K562 (cell line): Measurements from ENCODE around the gene OSCP1. TPM values are rescaled to one million over a fixed set of nuclear protein-coding genes. Genes with fewer than 3 reads are reported as not detected.

Experiments used
- C11orf30 ChIP-seq: fragments of 450-650 bp; IDR thresholded peaks from 2 replicates; pipeline ENCODE4 v1.6.1; 2016; ENCODE audit warnings: low read depth, mild to moderate bottlenecking
- FOSL1 ChIP-seq: fragments of 200-800 bp; sonication (Bioruptor generic); conservative IDR thresholded peaks from 2 replicates; pipeline ENCODE4 v1.6.1; 2016; ENCODE audit warnings: missing genetic modification characterization, missing compliant biosample characterization
- GATA2 ChIP-seq: sonication (generic); formaldehyde crosslinking; IDR thresholded peaks from 2 replicates; pipeline ENCODE4 v1.4.0; 2020; ENCODE audit warnings: mild to moderate bottlenecking, missing genetic modification reagents
- HDAC3 ChIP-seq: fragments of 450-650 bp; IDR thresholded peaks from 2 replicates; pipeline ENCODE4 v1.6.1; 2018; ENCODE audit warnings: borderline replicate concordance, mild to moderate bottlenecking, moderate library complexity; ENCODE audit not compliant: partially characterized antibody
- HMG20A ChIP-seq: fragments of 450-650 bp; formaldehyde crosslinking; conservative IDR thresholded peaks from 2 replicates; pipeline ENCODE4 v1.4.0; 2020; ENCODE audit warnings: mild to moderate bottlenecking, mixed read lengths
- KLF16 ChIP-seq: IDR thresholded peaks from 2 replicates; pipeline ENCODE4 v1.6.1; 2016; ENCODE audit warnings: antibody characterized with exemption
- POLR2AphosphoS5 ChIP-seq: IDR thresholded peaks from 2 replicates; pipeline ENCODE4 v1.6.1; 2011; ENCODE audit warnings: mild to moderate bottlenecking, low read depth, low read length, moderate library complexity; ENCODE audit not compliant: control insufficient read depth, insufficient read depth
- SMAD4 ChIP-seq: fragments of 250-450 bp; sonication (Bioruptor Pico); conservative IDR thresholded peaks from 2 replicates; pipeline ENCODE4 v1.8.0; 2021; ENCODE audit warnings: inconsistent platforms, mild to moderate bottlenecking, moderate library complexity
- SMC3 ChIP-seq: conservative IDR thresholded peaks from 2 replicates; pipeline ENCODE4 v1.6.1; 2011; ENCODE audit warnings: low read depth, low read length, improper control_type of control experiment; ENCODE audit not compliant: insufficient read depth
- SNRNP70 ChIP-seq: fragments of 200-400 bp; formaldehyde crosslinking; optimal IDR thresholded peaks from 2 replicates; pipeline ENCODE3; 2017; ENCODE audit warnings: low read depth, low read length
- TEAD1 ChIP-seq, 2 experiments: fragments of 450-650 bp in 1 of 2; sonication (generic) in 1 of 2; formaldehyde crosslinking; IDR thresholded peaks; 2 replicates each; pipeline versions ENCODE4 v1.4.0 to v1.8.0; 2020 to 2022; ENCODE audit warnings: mild to moderate bottlenecking in 2 of 2, missing genetic modification reagents in 1 of 2
- U2AF2 ChIP-seq: fragments of 200-400 bp; formaldehyde crosslinking; optimal IDR thresholded peaks from 2 replicates; pipeline ENCODE3; 2017; ENCODE audit warnings: low read depth, mild to moderate bottlenecking, low read length
- USF2 ChIP-seq: sonication (generic); formaldehyde crosslinking; IDR thresholded peaks from 2 replicates; pipeline ENCODE4 v1.5.0; 2020; ENCODE audit warnings: missing genetic modification reagents
- ZBED1 ChIP-seq: IDR thresholded peaks from 2 replicates; pipeline ENCODE4 v1.6.1; 2014
- ZNF175 ChIP-seq: fragments of 200-800 bp; sonication (Bioruptor generic); IDR thresholded peaks from 2 replicates; pipeline ENCODE4 v1.6.1; 2016; ENCODE audit warnings: low read depth, mild to moderate bottlenecking, missing genetic modification characterization, missing compliant biosample characterization
- ZNF3 ChIP-seq: fragments of 250-450 bp; sonication (Bioruptor Pico); IDR thresholded peaks from 2 replicates; pipeline ENCODE4 v1.5.0; 2021; ENCODE audit warnings: mild to moderate bottlenecking, moderate library complexity
- ZNF699 ChIP-seq: fragments of 250-450 bp; sonication (Bioruptor Pico); IDR thresholded peaks from 2 replicates; pipeline ENCODE4 v1.8.0; 2021; ENCODE audit warnings: mild to moderate bottlenecking, moderate library complexity; ENCODE audit not compliant: insufficient replicate concordance
- polyA plus RNA-seq, 8 experiments: library from polyadenylated mRNA; depleted of rRNA in 4 of 8; stranded (reverse) in 5 of 8; unstranded in 3 of 8; fragments of >200 nt; fragmentation: Nextera tagmentation in 2 of 8; fragmentation: Illumina TruSeq in 1 of 8; extraction: Ambion mirVana in 2 of 8; extraction: Trizol in 1 of 8; gene quantifications; 2 replicates each; pipeline versions ENCODE4 v1.2.1 to v1.2.3, GENCODE V29; 2011 to 2014; ENCODE audit warnings: inconsistent platforms in 1 of 8, missing spikeins in 1 of 8
- total RNA-seq, 7 experiments: library from RNA; depleted of rRNA in 6 of 7; stranded (reverse); fragments of >200 nt in 6 of 7; fragmentation: Illumina TruSeq in 2 of 7; extraction: Trizol in 2 of 7; gene quantifications; 2 replicates each; pipeline versions ENCODE4 v1.2.1 to v1.2.3, GENCODE V29; 2011 to 2021; ENCODE audit warnings: low replicate concordance in 1 of 7
- TF ChIP-seq, protein P1 (sequence below): fragments of 250-450 bp; sonication (Bioruptor Pico); IDR thresholded peaks from 2 replicates; pipeline ENCODE4 v1.4.0; 2020; ENCODE audit warnings: mild to moderate bottlenecking, moderate library complexity
- TF ChIP-seq, protein P2 (sequence below): sonication (generic); formaldehyde crosslinking; IDR thresholded peaks from 2 replicates; pipeline ENCODE4 v1.8.0; 2022; ENCODE audit warnings: mild to moderate bottlenecking, low read depth, missing genetic modification reagents
- TF ChIP-seq, protein P3 (sequence below), 3 experiments: IDR thresholded peaks in 2 of 3; conservative IDR thresholded peaks in 1 of 3; 2 replicates each; pipeline ENCODE4 v1.5.1; 2011 to 2012; ENCODE audit warnings: low read length in 3 of 3, mild to moderate bottlenecking in 3 of 3, control low read depth in 2 of 3, improper control_type of control experiment in 1 of 3, inconsistent platforms in 1 of 3, low read depth in 1 of 3, mixed read lengths in 1 of 3, moderate library complexity in 1 of 3; ENCODE audit not compliant: insufficient read depth in 2 of 3

The OSCP1 gene
- total and polyA plus RNA-seq, 9 of the 15 experiments (the other 6 are each of a cell fraction or from before 2014, with no cell fraction given): 0.15 to 0.40 (median 0.33) TPM; not detected in 5

DNA sequence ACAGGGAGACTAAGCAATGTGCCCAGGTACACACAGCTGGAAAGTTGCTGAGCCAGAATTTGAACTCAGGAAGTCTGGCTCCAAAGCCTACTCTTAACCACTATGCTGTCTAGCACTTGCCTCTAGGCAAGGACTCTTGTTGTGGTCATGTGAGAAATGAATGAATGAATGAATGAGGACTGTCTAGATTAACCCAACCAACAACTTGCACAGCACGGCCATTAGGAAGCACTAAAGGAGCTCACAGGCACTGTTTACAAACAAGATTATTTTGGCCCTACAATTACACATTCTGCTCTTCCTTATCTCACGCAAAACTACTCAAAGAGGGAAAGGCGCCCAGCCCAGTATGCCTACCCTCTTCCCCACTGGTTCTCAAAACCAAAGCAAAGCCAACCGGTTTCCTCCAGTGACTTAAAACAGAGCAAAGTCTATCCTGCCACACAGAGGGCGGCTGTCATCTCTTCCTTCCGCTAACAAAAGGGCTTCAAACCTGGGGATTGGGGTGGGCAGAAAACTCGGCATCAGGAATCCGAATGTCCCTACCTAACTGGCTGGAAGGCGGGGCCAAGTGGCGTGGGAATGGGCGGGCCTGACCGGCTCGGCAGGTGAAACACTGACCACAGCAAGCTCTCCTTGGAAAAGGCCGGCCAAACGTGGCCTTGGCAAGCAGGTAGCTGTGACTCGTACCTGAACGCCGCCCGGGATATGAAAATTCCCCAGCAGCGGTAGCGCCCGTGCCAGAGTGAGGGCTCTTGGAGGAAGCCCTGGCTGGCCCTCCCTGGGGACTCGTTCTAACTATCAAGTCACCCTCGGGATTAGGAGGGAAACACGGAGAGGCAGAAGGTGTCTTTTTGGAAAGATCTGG, 65.5 kb downstream of the OSCP1 start (continued):
- TF ChIP-seq USF2: no peak
- no peak for TF ChIP-seq FOSL1 (tag)
- 0 out of 4 replicates have a peak, but pooled peaks of 1 of the 2 experiments have one; percentile 6 for TF ChIP-seq TEAD1 (CRISPR knock-in tag; IDR thresholded peaks at IDR 0.05)
- no peak for TF ChIP-seq HMG20A (CRISPR knock-in tag)
- TF ChIP-seq, protein P1, sequence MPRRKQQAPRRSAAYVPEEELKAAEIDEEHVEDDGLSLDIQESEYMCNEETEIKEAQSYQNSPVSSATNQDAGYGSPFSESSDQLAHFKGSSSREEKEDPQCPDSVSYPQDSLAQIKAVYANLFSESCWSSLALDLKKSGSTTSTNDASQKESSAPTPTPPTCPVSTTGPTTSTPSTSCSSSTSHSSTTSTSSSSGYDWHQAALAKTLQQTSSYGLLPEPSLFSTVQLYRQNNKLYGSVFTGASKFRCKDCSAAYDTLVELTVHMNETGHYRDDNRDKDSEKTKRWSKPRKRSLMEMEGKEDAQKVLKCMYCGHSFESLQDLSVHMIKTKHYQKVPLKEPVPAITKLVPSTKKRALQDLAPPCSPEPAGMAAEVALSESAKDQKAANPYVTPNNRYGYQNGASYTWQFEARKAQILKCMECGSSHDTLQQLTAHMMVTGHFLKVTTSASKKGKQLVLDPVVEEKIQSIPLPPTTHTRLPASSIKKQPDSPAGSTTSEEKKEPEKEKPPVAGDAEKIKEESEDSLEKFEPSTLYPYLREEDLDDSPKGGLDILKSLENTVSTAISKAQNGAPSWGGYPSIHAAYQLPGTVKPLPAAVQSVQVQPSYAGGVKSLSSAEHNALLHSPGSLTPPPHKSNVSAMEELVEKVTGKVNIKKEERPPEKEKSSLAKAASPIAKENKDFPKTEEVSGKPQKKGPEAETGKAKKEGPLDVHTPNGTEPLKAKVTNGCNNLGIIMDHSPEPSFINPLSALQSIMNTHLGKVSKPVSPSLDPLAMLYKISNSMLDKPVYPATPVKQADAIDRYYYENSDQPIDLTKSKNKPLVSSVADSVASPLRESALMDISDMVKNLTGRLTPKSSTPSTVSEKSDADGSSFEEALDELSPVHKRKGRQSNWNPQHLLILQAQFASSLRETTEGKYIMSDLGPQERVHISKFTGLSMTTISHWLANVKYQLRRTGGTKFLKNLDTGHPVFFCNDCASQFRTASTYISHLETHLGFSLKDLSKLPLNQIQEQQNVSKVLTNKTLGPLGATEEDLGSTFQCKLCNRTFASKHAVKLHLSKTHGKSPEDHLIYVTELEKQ (CRISPR knock-in tag): no peak
- no peak for TF ChIP-seq POLR2AphosphoS5
- TF ChIP-seq ZNF699 (CRISPR knock-in tag): no peak
- no peak; the same call in 1 of the 2 replicates for TF ChIP-seq ZBED1
- TF ChIP-seq HDAC3: no peak
- TF ChIP-seq SMAD4 (CRISPR knock-in tag): no peak
- TF ChIP-seq ZNF175 (CRISPR knock-in tag): no peak
- TF ChIP-seq C11orf30: no peak
- TF ChIP-seq, protein P2, sequence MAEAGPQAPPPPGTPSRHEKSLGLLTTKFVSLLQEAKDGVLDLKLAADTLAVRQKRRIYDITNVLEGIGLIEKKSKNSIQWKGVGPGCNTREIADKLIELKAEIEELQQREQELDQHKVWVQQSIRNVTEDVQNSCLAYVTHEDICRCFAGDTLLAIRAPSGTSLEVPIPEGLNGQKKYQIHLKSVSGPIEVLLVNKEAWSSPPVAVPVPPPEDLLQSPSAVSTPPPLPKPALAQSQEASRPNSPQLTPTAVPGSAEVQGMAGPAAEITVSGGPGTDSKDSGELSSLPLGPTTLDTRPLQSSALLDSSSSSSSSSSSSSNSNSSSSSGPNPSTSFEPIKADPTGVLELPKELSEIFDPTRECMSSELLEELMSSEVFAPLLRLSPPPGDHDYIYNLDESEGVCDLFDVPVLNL (CRISPR knock-in tag): no peak
- no peak for TF ChIP-seq U2AF2
- no peak for TF ChIP-seq SNRNP70
- no peak for TF ChIP-seq GATA2 (CRISPR knock-in tag)
- no peak for TF ChIP-seq SMC3
- TF ChIP-seq KLF16: no peak
- TF ChIP-seq ZNF3 (CRISPR knock-in tag): no peak
- TF ChIP-seq, protein P3, sequence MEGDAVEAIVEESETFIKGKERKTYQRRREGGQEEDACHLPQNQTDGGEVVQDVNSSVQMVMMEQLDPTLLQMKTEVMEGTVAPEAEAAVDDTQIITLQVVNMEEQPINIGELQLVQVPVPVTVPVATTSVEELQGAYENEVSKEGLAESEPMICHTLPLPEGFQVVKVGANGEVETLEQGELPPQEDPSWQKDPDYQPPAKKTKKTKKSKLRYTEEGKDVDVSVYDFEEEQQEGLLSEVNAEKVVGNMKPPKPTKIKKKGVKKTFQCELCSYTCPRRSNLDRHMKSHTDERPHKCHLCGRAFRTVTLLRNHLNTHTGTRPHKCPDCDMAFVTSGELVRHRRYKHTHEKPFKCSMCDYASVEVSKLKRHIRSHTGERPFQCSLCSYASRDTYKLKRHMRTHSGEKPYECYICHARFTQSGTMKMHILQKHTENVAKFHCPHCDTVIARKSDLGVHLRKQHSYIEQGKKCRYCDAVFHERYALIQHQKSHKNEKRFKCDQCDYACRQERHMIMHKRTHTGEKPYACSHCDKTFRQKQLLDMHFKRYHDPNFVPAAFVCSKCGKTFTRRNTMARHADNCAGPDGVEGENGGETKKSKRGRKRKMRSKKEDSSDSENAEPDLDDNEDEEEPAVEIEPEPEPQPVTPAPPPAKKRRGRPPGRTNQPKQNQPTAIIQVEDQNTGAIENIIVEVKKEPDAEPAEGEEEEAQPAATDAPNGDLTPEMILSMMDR (IDR thresholded peaks at IDR 0.05 in 2 of 3, conservative IDR thresholded peaks at IDR 0.05 in 1 of 3; ENCODE audit: insufficient read depth in 2 of 3, low read depth in 1 of 3, low read length in 3 of 3): no peak; a peak in 2 of 6 replicates
